Endothelial cell (in vitro differentiated cells): Measurements from ENCODE around the gene SEMA3E. TPM values are rescaled to one million over a fixed set of nuclear protein-coding genes. Genes with fewer than 3 reads are reported as not detected.

Experiments used
- DNase-seq: peaks from one replicate; pipeline ENCODE4 v3.0.0; 2021; ENCODE audit warnings: low spot score
- H3K27ac Mint-ChIP-seq: one replicate; pipeline ENCODE4 v1.8.0; 2021; ENCODE audit warnings: mixed read lengths, inconsistent platforms; ENCODE audit not compliant: unreplicated experiment
- H3K27me3 Mint-ChIP-seq: one replicate; pipeline ENCODE4 v1.8.0; 2021; ENCODE audit warnings: mild to moderate bottlenecking, moderate library complexity, mixed read lengths, inconsistent platforms; ENCODE audit not compliant: unreplicated experiment
- H3K36me3 Mint-ChIP-seq: one replicate; pipeline ENCODE4 v1.8.0; 2021; ENCODE audit warnings: mild to moderate bottlenecking, low read depth, mixed read lengths, inconsistent platforms; ENCODE audit not compliant: unreplicated experiment
- H3K4me1 Mint-ChIP-seq: one replicate; pipeline ENCODE4 v1.8.0; 2021; ENCODE audit warnings: mild to moderate bottlenecking, mixed read lengths, inconsistent platforms; ENCODE audit not compliant: unreplicated experiment
- H3K4me3 Mint-ChIP-seq: one replicate; pipeline ENCODE4 v1.8.0; 2021; ENCODE audit warnings: mild to moderate bottlenecking, mixed read lengths, inconsistent platforms; ENCODE audit not compliant: unreplicated experiment
- H3K9me3 Mint-ChIP-seq: one replicate; pipeline ENCODE4 v1.8.0; 2021; ENCODE audit warnings: mixed read lengths, inconsistent platforms; ENCODE audit not compliant: unreplicated experiment
- CTCF ChIP-seq: fragments of 200-600 bp; sonication (generic); IDR thresholded peaks from one replicate; pipeline ENCODE4 v1.5.0; 2021; ENCODE audit warnings: antibody characterized with exemption; ENCODE audit not compliant: unreplicated experiment
- total RNA-seq: library from RNA; stranded (reverse); fragmentation: NEBNext Ultra II Directional; extraction: Animal tissue kit (Norgen Biotek cat#: 25700); gene quantifications from one replicate; pipeline ENCODE4 v1.2.1, GENCODE V29; 2021; ENCODE audit not compliant: unreplicated experiment

Gene SEMA3E
- total RNA-seq, 1 donor from 2014 or later, result 0.62 TPM

GRCh38 chr7:83588602-83589240, 60.2 kb downstream of the SEMA3E start:
- H3K9me3 Mint-ChIP-seq, result no peaks in the 10 kb centered on the region
- no peak overlapping the region for H3K27ac Mint-ChIP-seq
- no peaks in the 10 kb centered on the region for H3K4me1 Mint-ChIP-seq
- DNase-seq, result no peak
- H3K4me3 Mint-ChIP-seq, result no peak overlapping the region
- no peaks in the 10 kb centered on the region for H3K27me3 Mint-ChIP-seq
- no peak for TF ChIP-seq CTCF
- no peaks in the 10 kb centered on the region for H3K36me3 Mint-ChIP-seq

GRCh38 chr7:83586281-83586680, 62.7 kb downstream of the SEMA3E start:
- H3K27me3 Mint-ChIP-seq, result no peaks in the 10 kb centered on the region
- H3K36me3 Mint-ChIP-seq, result no peaks in the 10 kb centered on the region
- no peak overlapping the region for H3K4me3 Mint-ChIP-seq
- H3K9me3 Mint-ChIP-seq, result no peaks in the 10 kb centered on the region
- no peaks in the 10 kb centered on the region for H3K4me1 Mint-ChIP-seq
- no peak overlapping the region for H3K27ac Mint-ChIP-seq
- no peak for TF ChIP-seq CTCF
- no peak for DNase-seq

GRCh38 chr7:83581667-83582435, 67.1 kb downstream of the SEMA3E start:
- no peak for TF ChIP-seq CTCF
- H3K27ac Mint-ChIP-seq, result no peak overlapping the region
- H3K27me3 Mint-ChIP-seq, result no peaks in the 10 kb centered on the region
- no peaks in the 10 kb centered on the region for H3K9me3 Mint-ChIP-seq
- H3K4me3 Mint-ChIP-seq, result no peak overlapping the region
- no peaks in the 10 kb centered on the region for H3K4me1 Mint-ChIP-seq
- DNase-seq, result no peak
- H3K36me3 Mint-ChIP-seq, result no peaks in the 10 kb centered on the region

- no peak for TF ChIP-seq CTCF
- Mint-ChIP-seq H3K4me1 (no peaks in the 10 kb centered on the region), H3K27me3 (no peaks in the 10 kb centered on the region), H3K9me3 (no peaks in the 10 kb centered on the region), H3K36me3 (no peaks in the 10 kb centered on the region), H3K4me3 (no peak overlapping the region), H3K27ac (no peak overlapping the region)
- DNase-seq, result no peak
Measured at GRCh38 chr7:83579740-83580139, 69.2 kb downstream of the SEMA3E start.

- Mint-ChIP-seq H3K27me3 (no peaks in the 10 kb centered on the region), H3K27ac (no peak overlapping the region), H3K4me3 (no peak overlapping the region), H3K36me3 (no peaks in the 10 kb centered on the region), H3K9me3 (no peaks in the 10 kb centered on the region), H3K4me1 (no peaks in the 10 kb centered on the region)
- no peak for TF ChIP-seq CTCF
- DNase-seq, result no peak
Measured at GRCh38 chr7:83575436-83575835, 73.5 kb downstream of the SEMA3E start.
